Caco-2 (cell line): Measurements from ENCODE around the gene RAI1. TPM values are rescaled to one million over a fixed set of nuclear protein-coding genes. Genes with fewer than 3 reads are reported as not detected.

Experiments
- BruUV-seq: library from RNA; stranded (reverse); fragments of 400-500 nt; replicated peaks from 2 replicates; lab custom pipeline; 2021; lab: Mats Ljungman, UMichigan
- CTCF ChIA-PET: fragments of 300-600 bp; sonication (Branson Sonifier 250); formaldehyde crosslinking; loops from one replicate; lab custom pipeline; 2022; ENCODE audit warnings: antibody characterized with exemption; lab: Charles Lee
- POLR2A ChIA-PET: fragments of 300-600 bp; sonication (Branson Sonifier 250); formaldehyde crosslinking; loops from one replicate; lab custom pipeline; 2022; ENCODE audit warnings: antibody characterized with exemption; lab: Charles Lee
- DNase-seq, 2 experiments: peaks; one replicate each; pipeline versions ENCODE4 v3.0.0 to v3.0.0-alpha.2; 2020 to 2022
- H3K27me3 ChIP-seq: replicated peaks from 2 replicates; pipeline ENCODE4 v1.6.0; 2011; ENCODE audit warnings: low read length; ENCODE audit not compliant: control insufficient read depth, insufficient read depth
- H3K36me3 ChIP-seq: 2 replicates; pipeline ENCODE4 v1.5.1; 2011; ENCODE audit warnings: low read length; ENCODE audit not compliant: control insufficient read depth, insufficient read depth
- H3K4me1 ChIP-seq: fragments of 250-450 bp; sonication (Bioruptor Pico); 2 replicates; pipeline ENCODE4 v1.5.1; 2020; ENCODE audit warnings: mild to moderate bottlenecking
- H3K4me3 ChIP-seq: 2 replicates; pipeline ENCODE4 v1.5.1; 2011; ENCODE audit warnings: low read depth, mild to moderate bottlenecking, control low read depth, low read length
- H3K9me3 ChIP-seq: fragments of 250-450 bp; sonication (Bioruptor Pico); 2 replicates; pipeline ENCODE4 v1.5.1; 2020; ENCODE audit warnings: mild to moderate bottlenecking, moderate library complexity
- H3K27ac Mint-ChIP-seq: one replicate; pipeline ENCODE4 v1.8.0; 2022; ENCODE audit warnings: mixed read lengths; ENCODE audit not compliant: unreplicated experiment
- H3K27me3 Mint-ChIP-seq: one replicate; pipeline ENCODE4 v1.8.0; 2022; ENCODE audit warnings: mixed read lengths; ENCODE audit not compliant: insufficient read depth, unreplicated experiment
- H3K36me3 Mint-ChIP-seq: one replicate; pipeline ENCODE4 v1.8.0; 2022; ENCODE audit warnings: mild to moderate bottlenecking, mixed read lengths; ENCODE audit not compliant: insufficient read depth, unreplicated experiment
- H3K4me1 Mint-ChIP-seq: one replicate; pipeline ENCODE4 v1.8.0; 2022; ENCODE audit warnings: low read depth, mixed read lengths; ENCODE audit not compliant: unreplicated experiment
- H3K4me3 Mint-ChIP-seq: one replicate; pipeline ENCODE4 v1.8.0; 2022; ENCODE audit warnings: mild to moderate bottlenecking, moderate library complexity, mixed read lengths; ENCODE audit not compliant: unreplicated experiment
- H3K9me3 Mint-ChIP-seq: one replicate; pipeline ENCODE4 v1.8.0; 2022; ENCODE audit warnings: mixed read lengths; ENCODE audit not compliant: unreplicated experiment
- CTCF ChIP-seq, 2 experiments: fragments of 200-600 bp in 1 of 2; IDR thresholded peaks; 1 replicate in 1 of 2; 2 replicates in 1 of 2; pipeline versions ENCODE4 v1.5.1 to v1.8.0; 2011 to 2022; ENCODE audit warnings: antibody characterized with exemption in 1 of 2, control low read depth in 1 of 2, inconsistent platforms in 1 of 2, low read depth in 1 of 2, low read length in 1 of 2, mild to moderate bottlenecking in 1 of 2, moderate library complexity in 1 of 2; ENCODE audit not compliant: insufficient read depth in 1 of 2, severe bottlenecking in 1 of 2, unreplicated experiment in 1 of 2
- intact Hi-C: fragments of 100-400 bp; cut with micrococcal nuclease; formaldehyde crosslinking; loops from one replicate; pipeline ENCODE4 v1.10.0; 2022; ENCODE audit not compliant: unreplicated experiment
- total RNA-seq: library from RNA; stranded (reverse); gene quantifications from 2 replicates; pipeline ENCODE4 v1.2.3, GENCODE V29; 2022

Gene RAI1
- total RNA-seq, 1 experiment from 2014 or later: 44.3 TPM

GRCh38 chr17:17664064-17664452 is 17.2 kb upstream of the RAI1 start:
- intact Hi-C loops: no loop called here
- BruUV-seq: no TSS peak
- no peaks in the 10 kb centered on the region for H3K27me3 ChIP-seq
- Mint-ChIP-seq H3K27me3 (peaks cover 2% of the 10 kb centered on the region), H3K27ac (no peak overlapping the region), H3K36me3 (no peaks in the 10 kb centered on the region), H3K4me3 (no peak overlapping the region), H3K4me1 (peaks cover 10% of the 10 kb centered on the region), H3K9me3 (no peaks in the 10 kb centered on the region)
- no peaks in the 10 kb centered on the region for H3K36me3 ChIP-seq
- no peak for DNase-seq
- ChIA-PET POLR2A (interaction anchor here (0.5 to 0.6 kb wide), 2 partner anchors 168 to 202 kb away, joined by 4 to 6 read pairs; no protein-coding TSS in a partner anchor), CTCF (interaction anchor here (0.9 kb wide), 1 partner anchor 22 kb away, joined by 3 read pairs; no protein-coding TSS in a partner anchor)
- TF ChIP-seq CTCF (IDR thresholded peaks at IDR 0.05; ENCODE audit: insufficient read depth in 1 of 2, low read depth in 1 of 2, low read length in 1 of 2, severe bottlenecking in 1 of 2, unreplicated experiment in 1 of 2): no peak
- H3K4me1 ChIP-seq: peaks cover 5% of the 10 kb centered on the region; the same call in 1 of the 2 replicates
- H3K9me3 ChIP-seq: peaks cover 4% of the 10 kb centered on the region
- no peak overlapping the region for H3K4me3 ChIP-seq

GRCh38 chr17:17665255-17665654 is 16.0 kb upstream of the RAI1 start:
- H3K9me3 Mint-ChIP-seq: no peaks in the 10 kb centered on the region
- no peak overlapping the region for H3K4me3 ChIP-seq
- no peaks in the 10 kb centered on the region for H3K36me3 ChIP-seq
- H3K4me3 Mint-ChIP-seq: no peak overlapping the region
- no peaks in the 10 kb centered on the region for H3K27me3 ChIP-seq
- H3K4me1 Mint-ChIP-seq: peaks cover 10% of the 10 kb centered on the region
- BruUV-seq: no TSS peak
- ChIA-PET POLR2A (interaction anchor here (0.7 kb wide), 1 partner anchor 97 kb away, joined by 4 read pairs; no protein-coding TSS in a partner anchor), CTCF (no interaction called here)
- DNase-seq: no peak
- H3K36me3 Mint-ChIP-seq: no peaks in the 10 kb centered on the region
- H3K4me1 ChIP-seq: peaks cover 5% of the 10 kb centered on the region; the same call in 1 of the 2 replicates
- intact Hi-C loops: no loop called here
- H3K27ac Mint-ChIP-seq: no peak overlapping the region
- H3K27me3 Mint-ChIP-seq: peaks cover 2% of the 10 kb centered on the region
- H3K9me3 ChIP-seq: no peaks in the 10 kb centered on the region
- TF ChIP-seq CTCF (IDR thresholded peaks at IDR 0.05; ENCODE audit: insufficient read depth in 1 of 2, low read depth in 1 of 2, low read length in 1 of 2, severe bottlenecking in 1 of 2, unreplicated experiment in 1 of 2): no peak

- H3K9me3 Mint-ChIP-seq: no peaks in the 10 kb centered on the region
- H3K36me3 Mint-ChIP-seq: no peaks in the 10 kb centered on the region
- peaks cover 10% of the 10 kb centered on the region for H3K4me1 Mint-ChIP-seq
- intact Hi-C loops: no loop called here
- DNase-seq: no peak
- no peaks in the 10 kb centered on the region for H3K9me3 ChIP-seq
- ChIA-PET POLR2A (interaction anchor here (0.7 kb wide), 1 partner anchor 96 kb away, joined by 4 read pairs; no protein-coding TSS in a partner anchor), CTCF (no interaction called here)
- H3K27me3 Mint-ChIP-seq: peaks cover 2% of the 10 kb centered on the region
- H3K36me3 ChIP-seq: no peaks in the 10 kb centered on the region
- H3K27ac Mint-ChIP-seq: no peak overlapping the region
- H3K4me3 ChIP-seq: no peak overlapping the region
- H3K4me3 Mint-ChIP-seq: no peak overlapping the region
- H3K27me3 ChIP-seq: no peaks in the 10 kb centered on the region
- TF ChIP-seq CTCF (IDR thresholded peaks at IDR 0.05; ENCODE audit: insufficient read depth in 1 of 2, low read depth in 1 of 2, low read length in 1 of 2, severe bottlenecking in 1 of 2, unreplicated experiment in 1 of 2): no peak
- no TSS peak for BruUV-seq
- H3K4me1 ChIP-seq: peaks cover 5% of the 10 kb centered on the region; the same call in 1 of the 2 replicates
These were observed 15.0 kb upstream of the RAI1 start for GRCh38 chr17:17666111-17666714.
